GM23338 (cell line): ENCODE measurements around the gene ST3GAL6. TPM values are rescaled to one million over a fixed set of nuclear protein-coding genes. Genes with fewer than 3 reads are reported as not detected.
A peak's percentile ranks its signal among the peaks of the same experiment; 100 is the strongest.

Experiments used
- ATAC-seq: fragments of 200-7000 bp; cut with Tn5 transposase; 3 replicates; pipeline ENCODE4 v1.9.1; 2020
- DNase-seq: peaks from one replicate; pipeline ENCODE4 v3.0.0-alpha.2; 2015; ENCODE audit warnings: low spot score
- H2AFZ ChIP-seq: fragments of 200-600 bp; sonication (generic); 2 replicates; pipeline ENCODE4 v1.8.0; 2016; ENCODE audit warnings: antibody characterized with exemption, mild to moderate bottlenecking, moderate library complexity
- H3F3A ChIP-seq: fragments of 200-600 bp; sonication (generic); replicated peaks from 2 replicates; pipeline ENCODE4 v1.8.0; 2017; ENCODE audit warnings: antibody characterized with exemption, mixed run types, low read depth
- H3K27ac ChIP-seq: fragments of 200-600 bp; sonication (generic); 2 replicates; pipeline ENCODE4 v1.6.1; 2016; ENCODE audit warnings: low read depth
- H3K27me3 ChIP-seq: fragments of 200-600 bp; sonication (generic); 2 replicates; pipeline ENCODE4 v1.8.0; 2016; ENCODE audit warnings: mild to moderate bottlenecking, mixed run types, moderate library complexity; ENCODE audit not compliant: insufficient read depth
- H3K36me3 ChIP-seq: fragments of 200-600 bp; sonication (generic); 2 replicates; pipeline ENCODE4 v1.8.0; 2016; ENCODE audit warnings: mild to moderate bottlenecking; ENCODE audit not compliant: insufficient read depth
- H3K4me1 ChIP-seq: fragments of 200-600 bp; sonication (generic); 2 replicates; pipeline ENCODE4 v1.8.0; 2016; ENCODE audit warnings: mild to moderate bottlenecking, moderate library complexity; ENCODE audit not compliant: insufficient read depth
- H3K4me2 ChIP-seq: fragments of 200-600 bp; sonication (generic); 2 replicates; pipeline ENCODE4 v1.7.1; 2017; ENCODE audit warnings: mixed run types
- H3K4me3 ChIP-seq: fragments of 200-600 bp; sonication (generic); 2 replicates; pipeline ENCODE4 v1.6.1; 2016; ENCODE audit warnings: mixed run types
- H3K79me2 ChIP-seq: fragments of 200-600 bp; sonication (generic); replicated peaks from 2 replicates; pipeline ENCODE4 v1.8.0; 2017; ENCODE audit warnings: mild to moderate bottlenecking; ENCODE audit not compliant: insufficient read depth
- H3K9me2 ChIP-seq: fragments of 200-600 bp; sonication (generic); 2 replicates; pipeline ENCODE4 v1.8.0; 2017; ENCODE audit not compliant: insufficient read depth
- H4K20me1 ChIP-seq: fragments of 200-600 bp; sonication (generic); replicated peaks from 2 replicates; pipeline ENCODE4 v1.8.0; 2017; ENCODE audit warnings: mild to moderate bottlenecking; ENCODE audit not compliant: insufficient read depth
- H3K27ac Mint-ChIP-seq: 2 replicates; pipeline ENCODE4 v1.8.0; 2020; ENCODE audit warnings: inconsistent platforms, mild to moderate bottlenecking, moderate library complexity, mixed read lengths
- H3K27me3 Mint-ChIP-seq: 3 replicates; pipeline ENCODE4 v1.8.0; 2022; ENCODE audit warnings: low read depth, mild to moderate bottlenecking, moderate library complexity, mixed read lengths, inconsistent platforms; ENCODE audit not compliant: insufficient read depth, poor library complexity
- H3K36me3 Mint-ChIP-seq: 3 replicates; pipeline ENCODE4 v1.8.0; 2021; ENCODE audit warnings: low read depth, mild to moderate bottlenecking, inconsistent platforms, moderate library complexity, mixed read lengths
- H3K4me1 Mint-ChIP-seq: 3 replicates; pipeline ENCODE4 v1.8.0; 2020; ENCODE audit warnings: mild to moderate bottlenecking, inconsistent platforms, mixed read lengths
- H3K4me3 Mint-ChIP-seq: 3 replicates; pipeline ENCODE4 v1.8.0; 2021; ENCODE audit warnings: moderate library complexity, mild to moderate bottlenecking, inconsistent platforms, mixed read lengths
- H3K9me3 Mint-ChIP-seq: 3 replicates; pipeline ENCODE4 v1.8.0; 2020; ENCODE audit warnings: moderate library complexity, mild to moderate bottlenecking, inconsistent platforms, mixed read lengths
- ETS1 ChIP-seq: IDR thresholded peaks from 2 replicates; pipeline ENCODE4 v1.6.1; 2016; ENCODE audit warnings: antibody characterized with exemption
- EZH2phosphoT487 ChIP-seq: fragments of 200-600 bp; sonication (generic); IDR thresholded peaks from one replicate; pipeline ENCODE4 v1.8.1; 2018; ENCODE audit warnings: antibody characterized with exemption; ENCODE audit not compliant: unreplicated experiment
- JUNB ChIP-seq: IDR thresholded peaks from one replicate; pipeline ENCODE4 v1.6.1; 2016; ENCODE audit warnings: antibody characterized with exemption; ENCODE audit not compliant: unreplicated experiment
- POLR2AphosphoS5 ChIP-seq: IDR thresholded peaks from 2 replicates; pipeline ENCODE4 v1.6.1; 2016; ENCODE audit warnings: antibody characterized with exemption, low read depth
- polyA plus RNA-seq: library from polyadenylated mRNA; unstranded; fragments of >200 nt; fragmentation: Nextera tagmentation; extraction: Ambion mirVana; gene quantifications from 2 replicates; pipeline ENCODE4 v1.2.1, GENCODE V29; 2016
- total RNA-seq: library from RNA; depleted of rRNA; stranded (reverse); fragments of >200 nt; shearing (Covaris generic); gene quantifications from 2 replicates; pipeline ENCODE4 v1.2.3, GENCODE V29; 2014
- TF ChIP-seq, protein P1 (sequence below): fragments of 250-450 bp; sonication (Bioruptor Pico); IDR thresholded peaks from 2 replicates; pipeline ENCODE4 v1.5.0; 2020; ENCODE audit warnings: mild to moderate bottlenecking, moderate library complexity
- TF ChIP-seq, protein P2 (sequence below), 2 experiments: fragments of 200-600 bp in 1 of 2; sonication (generic) in 1 of 2; conservative IDR thresholded peaks; 2 replicates each; pipeline versions ENCODE4 v1.5.1 to v1.6.1; 2016 to 2017; ENCODE audit warnings: antibody characterized with exemption in 2 of 2, low read depth in 2 of 2, mild to moderate bottlenecking in 2 of 2, moderate library complexity in 1 of 2

The ST3GAL6 gene
- total and polyA plus RNA-seq, 2 experiments from 2014 or later, result 4.7 to 8.1 TPM

- Mint-ChIP-seq H3K4me1 (peaks cover 24% of the 10 kb centered on the region), H3K9me3 (peaks cover 3% of the 10 kb centered on the region), H3K4me3 (no peak overlapping the region), H3K27me3 (no peaks in the 10 kb centered on the region), H3K27ac (no peak overlapping the region), H3K36me3 (no peaks in the 10 kb centered on the region)
- H3K4me2 ChIP-seq, result peak overlapping the region; percentile 24
- no peak for DNase-seq
- no peaks in the 10 kb centered on the region for H3K27me3 ChIP-seq
- H3K4me3 ChIP-seq, result no peak overlapping the region
- H3F3A ChIP-seq, result no peaks in the 10 kb centered on the region
- ATAC-seq, result peak; percentile 71
- no peak overlapping the region for H3K27ac ChIP-seq
- H2AFZ ChIP-seq, result 0 out of 2 replicates have a peak overlapping the region, but pooled peaks have one; percentile 23
- H3K9me2 ChIP-seq, result 0 out of 2 replicates have a peak, but pooled peaks cover 7% of the 10 kb centered on the region
- H3K4me1 ChIP-seq, result peaks cover 22% of the 10 kb centered on the region
- no peaks in the 10 kb centered on the region for H3K36me3 ChIP-seq
- no peaks in the 10 kb centered on the region for H3K79me2 ChIP-seq
- H4K20me1 ChIP-seq, result no peaks in the 10 kb centered on the region
- no peak for TF ChIP-seq ETS1
- TF ChIP-seq, protein P1, sequence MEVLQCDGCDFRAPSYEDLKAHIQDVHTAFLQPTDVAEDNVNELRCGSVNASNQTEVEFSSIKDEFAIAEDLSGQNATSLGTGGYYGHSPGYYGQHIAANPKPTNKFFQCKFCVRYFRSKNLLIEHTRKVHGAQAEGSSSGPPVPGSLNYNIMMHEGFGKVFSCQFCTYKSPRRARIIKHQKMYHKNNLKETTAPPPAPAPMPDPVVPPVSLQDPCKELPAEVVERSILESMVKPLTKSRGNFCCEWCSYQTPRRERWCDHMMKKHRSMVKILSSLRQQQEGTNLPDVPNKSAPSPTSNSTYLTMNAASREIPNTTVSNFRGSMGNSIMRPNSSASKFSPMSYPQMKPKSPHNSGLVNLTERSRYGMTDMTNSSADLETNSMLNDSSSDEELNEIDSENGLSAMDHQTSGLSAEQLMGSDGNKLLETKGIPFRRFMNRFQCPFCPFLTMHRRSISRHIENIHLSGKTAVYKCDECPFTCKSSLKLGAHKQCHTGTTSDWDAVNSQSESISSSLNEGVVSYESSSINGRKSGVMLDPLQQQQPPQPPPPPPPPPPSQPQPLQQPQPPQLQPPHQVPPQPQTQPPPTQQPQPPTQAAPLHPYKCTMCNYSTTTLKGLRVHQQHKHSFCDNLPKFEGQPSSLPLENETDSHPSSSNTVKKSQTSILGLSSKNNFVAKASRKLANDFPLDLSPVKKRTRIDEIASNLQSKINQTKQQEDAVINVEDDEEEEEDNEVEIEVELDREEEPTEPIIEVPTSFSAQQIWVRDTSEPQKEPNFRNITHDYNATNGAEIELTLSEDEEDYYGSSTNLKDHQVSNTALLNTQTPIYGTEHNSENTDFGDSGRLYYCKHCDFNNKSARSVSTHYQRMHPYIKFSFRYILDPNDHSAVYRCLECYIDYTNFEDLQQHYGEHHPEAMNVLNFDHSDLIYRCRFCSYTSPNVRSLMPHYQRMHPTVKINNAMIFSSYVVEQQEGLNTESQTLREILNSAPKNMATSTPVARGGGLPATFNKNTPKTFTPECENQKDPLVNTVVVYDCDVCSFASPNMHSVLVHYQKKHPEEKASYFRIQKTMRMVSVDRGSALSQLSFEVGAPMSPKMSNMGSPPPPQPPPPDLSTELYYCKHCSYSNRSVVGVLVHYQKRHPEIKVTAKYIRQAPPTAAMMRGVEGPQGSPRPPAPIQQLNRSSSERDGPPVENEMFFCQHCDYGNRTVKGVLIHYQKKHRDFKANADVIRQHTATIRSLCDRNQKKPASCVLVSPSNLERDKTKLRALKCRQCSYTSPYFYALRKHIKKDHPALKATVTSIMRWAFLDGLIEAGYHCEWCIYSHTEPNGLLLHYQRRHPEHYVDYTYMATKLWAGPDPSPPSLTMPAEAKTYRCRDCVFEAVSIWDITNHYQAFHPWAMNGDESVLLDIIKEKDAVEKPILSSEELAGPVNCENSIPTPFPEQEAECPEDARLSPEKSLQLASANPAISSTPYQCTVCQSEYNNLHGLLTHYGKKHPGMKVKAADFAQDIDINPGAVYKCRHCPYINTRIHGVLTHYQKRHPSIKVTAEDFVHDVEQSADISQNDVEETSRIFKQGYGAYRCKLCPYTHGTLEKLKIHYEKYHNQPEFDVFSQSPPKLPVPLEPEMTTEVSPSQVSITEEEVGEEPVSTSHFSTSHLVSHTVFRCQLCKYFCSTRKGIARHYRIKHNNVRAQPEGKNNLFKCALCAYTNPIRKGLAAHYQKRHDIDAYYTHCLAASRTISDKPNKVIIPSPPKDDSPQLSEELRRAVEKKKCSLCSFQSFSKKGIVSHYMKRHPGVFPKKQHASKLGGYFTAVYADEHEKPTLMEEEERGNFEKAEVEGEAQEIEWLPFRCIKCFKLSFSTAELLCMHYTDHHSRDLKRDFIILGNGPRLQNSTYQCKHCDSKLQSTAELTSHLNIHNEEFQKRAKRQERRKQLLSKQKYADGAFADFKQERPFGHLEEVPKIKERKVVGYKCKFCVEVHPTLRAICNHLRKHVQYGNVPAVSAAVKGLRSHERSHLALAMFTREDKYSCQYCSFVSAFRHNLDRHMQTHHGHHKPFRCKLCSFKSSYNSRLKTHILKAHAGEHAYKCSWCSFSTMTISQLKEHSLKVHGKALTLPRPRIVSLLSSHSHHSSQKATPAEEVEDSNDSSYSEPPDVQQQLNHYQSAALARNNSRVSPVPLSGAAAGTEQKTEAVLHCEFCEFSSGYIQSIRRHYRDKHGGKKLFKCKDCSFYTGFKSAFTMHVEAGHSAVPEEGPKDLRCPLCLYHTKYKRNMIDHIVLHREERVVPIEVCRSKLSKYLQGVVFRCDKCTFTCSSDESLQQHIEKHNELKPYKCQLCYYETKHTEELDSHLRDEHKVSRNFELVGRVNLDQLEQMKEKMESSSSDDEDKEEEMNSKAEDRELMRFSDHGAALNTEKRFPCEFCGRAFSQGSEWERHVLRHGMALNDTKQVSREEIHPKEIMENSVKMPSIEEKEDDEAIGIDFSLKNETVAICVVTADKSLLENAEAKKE (CRISPR knock-in tag), result no peak
Measured at GRCh38 chr3:98713984-98714383, 49.2 kb upstream of the ST3GAL6 start.

- Histone ChIP-seq H4K20me1 (no peaks in the 10 kb centered on the region), H3K27me3 (peaks cover 18% of the 10 kb centered on the region; the same call in 1 of the 2 replicates), H3K79me2 (no peaks in the 10 kb centered on the region), H3K27ac (no peak overlapping the region), H3K9me2 (0 out of 2 replicates have a peak, but pooled peaks cover 5% of the 10 kb centered on the region), H3F3A (no peaks in the 10 kb centered on the region), H3K36me3 (no peaks in the 10 kb centered on the region), H3K4me3 (no peak overlapping the region), H3K4me1 (peaks cover 14% of the 10 kb centered on the region), H2AFZ (no peak overlapping the region), H3K4me2 (no peak overlapping the region)
- Mint-ChIP-seq H3K4me3 (no peak overlapping the region), H3K9me3 (peaks cover 3% of the 10 kb centered on the region), H3K4me1 (peaks cover 18% of the 10 kb centered on the region), H3K36me3 (no peaks in the 10 kb centered on the region), H3K27me3 (no peaks in the 10 kb centered on the region), H3K27ac (no peak overlapping the region)
- ATAC-seq (no peak), DNase-seq (no peak)
- TF ChIP-seq EZH2phosphoT487 (no peak), POLR2AphosphoS5 (no peak), JUNB (no peak)
- TF ChIP-seq, protein P2, sequence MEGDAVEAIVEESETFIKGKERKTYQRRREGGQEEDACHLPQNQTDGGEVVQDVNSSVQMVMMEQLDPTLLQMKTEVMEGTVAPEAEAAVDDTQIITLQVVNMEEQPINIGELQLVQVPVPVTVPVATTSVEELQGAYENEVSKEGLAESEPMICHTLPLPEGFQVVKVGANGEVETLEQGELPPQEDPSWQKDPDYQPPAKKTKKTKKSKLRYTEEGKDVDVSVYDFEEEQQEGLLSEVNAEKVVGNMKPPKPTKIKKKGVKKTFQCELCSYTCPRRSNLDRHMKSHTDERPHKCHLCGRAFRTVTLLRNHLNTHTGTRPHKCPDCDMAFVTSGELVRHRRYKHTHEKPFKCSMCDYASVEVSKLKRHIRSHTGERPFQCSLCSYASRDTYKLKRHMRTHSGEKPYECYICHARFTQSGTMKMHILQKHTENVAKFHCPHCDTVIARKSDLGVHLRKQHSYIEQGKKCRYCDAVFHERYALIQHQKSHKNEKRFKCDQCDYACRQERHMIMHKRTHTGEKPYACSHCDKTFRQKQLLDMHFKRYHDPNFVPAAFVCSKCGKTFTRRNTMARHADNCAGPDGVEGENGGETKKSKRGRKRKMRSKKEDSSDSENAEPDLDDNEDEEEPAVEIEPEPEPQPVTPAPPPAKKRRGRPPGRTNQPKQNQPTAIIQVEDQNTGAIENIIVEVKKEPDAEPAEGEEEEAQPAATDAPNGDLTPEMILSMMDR (conservative IDR thresholded peaks at IDR 0.05; ENCODE audit: low read depth in 2 of 2), result no peak
Measured at GRCh38 chr3:98717584-98717983, 45.6 kb upstream of the ST3GAL6 start.
